Uterus (tissue), 2 donors: ENCODE results near the gene RAD51AP2.

Experiments used
- CTCF ChIP-seq, 4 experiments: fragments of 200-600 bp in 2 of 4; fragments of 450-650 bp in 2 of 4; sonication (generic) in 2 of 4; IDR thresholded peaks; one replicate each; pipeline ENCODE4 v1.5.1; 2016 to 2019; ENCODE audit warnings: antibody characterized with exemption in 4 of 4, mild to moderate bottlenecking in 2 of 4, moderate library complexity in 1 of 4
- POLR2A ChIP-seq, 2 donors: fragments of 450-650 bp; IDR thresholded peaks; one replicate each; pipeline ENCODE4 v1.6.1; 2016; ENCODE audit warnings: antibody characterized with exemption in 2 of 2, mild to moderate bottlenecking in 1 of 2, moderate library complexity in 1 of 2

GRCh38 chr2:17544256-17544655 is 26.0 kb upstream of the RAD51AP2 start:
- no peak for TF ChIP-seq POLR2A (IDR thresholded peaks at IDR 0.05)
- TF ChIP-seq CTCF (IDR thresholded peaks at IDR 0.05): no peak
